ENCODE results near the gene ANKRD6. TPM values are rescaled to one million over a fixed set of nuclear protein-coding genes. Genes with fewer than 3 reads are reported as not detected.

Gene ANKRD6
- polyA plus RNA-seq (2011; rRNA removed) (0.61 and 1.1 TPM in 2 replicates), polyA minus RNA-seq (2011; rRNA and poly(A)+ RNA removed) (0.82 and 1.3 TPM in 2 replicates)

DNA sequence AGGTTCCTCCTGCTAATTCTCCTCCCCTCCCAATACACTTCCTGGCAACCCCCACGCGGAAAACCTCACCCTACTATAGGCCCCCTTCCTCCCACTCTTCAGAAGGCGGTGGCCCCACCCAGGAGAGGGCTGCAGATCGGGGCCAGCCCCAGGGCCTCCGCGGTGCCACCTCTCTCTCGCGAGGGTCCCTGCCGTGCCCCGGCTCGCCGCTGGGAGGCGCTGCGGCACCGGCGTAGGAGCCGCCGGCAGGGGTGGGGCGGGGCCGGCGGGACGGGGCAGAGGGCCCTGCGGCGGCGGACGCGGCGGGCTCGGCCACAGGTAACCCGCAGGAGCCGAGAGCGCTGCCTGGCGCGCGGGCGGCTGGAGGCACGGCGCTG lies at the start of gene ANKRD6:
ANKRD6 (plus strand) TSS at position 278 of the 377 bp plus-strand sequence. CDS start 133,825 bp downstream, outside the sequence.
- peaks cover 6% of the 10 kb centered on the region for H3K27me3 ChIP-seq (ENCODE audit: control insufficient read depth, insufficient read depth, low read length)
- H3K4me3 ChIP-seq (ENCODE audit: low read depth, low read length): peak within 1 kb of the TSS; percentile 48
- no peak for DNase-seq (ENCODE audit: low read depth)
- CTCF ChIA-PET: interaction anchor here (0.6 to 1.7 kb wide), 13 partner anchors 9 to 306 kb away, joined by 3 to 10 read pairs (median 3); no protein-coding TSS in a partner anchor
- H3K36me3 ChIP-seq (ENCODE audit: control insufficient read depth, insufficient read depth, low read length): no peaks in the 10 kb centered on the region
- TF ChIP-seq, protein P1, sequence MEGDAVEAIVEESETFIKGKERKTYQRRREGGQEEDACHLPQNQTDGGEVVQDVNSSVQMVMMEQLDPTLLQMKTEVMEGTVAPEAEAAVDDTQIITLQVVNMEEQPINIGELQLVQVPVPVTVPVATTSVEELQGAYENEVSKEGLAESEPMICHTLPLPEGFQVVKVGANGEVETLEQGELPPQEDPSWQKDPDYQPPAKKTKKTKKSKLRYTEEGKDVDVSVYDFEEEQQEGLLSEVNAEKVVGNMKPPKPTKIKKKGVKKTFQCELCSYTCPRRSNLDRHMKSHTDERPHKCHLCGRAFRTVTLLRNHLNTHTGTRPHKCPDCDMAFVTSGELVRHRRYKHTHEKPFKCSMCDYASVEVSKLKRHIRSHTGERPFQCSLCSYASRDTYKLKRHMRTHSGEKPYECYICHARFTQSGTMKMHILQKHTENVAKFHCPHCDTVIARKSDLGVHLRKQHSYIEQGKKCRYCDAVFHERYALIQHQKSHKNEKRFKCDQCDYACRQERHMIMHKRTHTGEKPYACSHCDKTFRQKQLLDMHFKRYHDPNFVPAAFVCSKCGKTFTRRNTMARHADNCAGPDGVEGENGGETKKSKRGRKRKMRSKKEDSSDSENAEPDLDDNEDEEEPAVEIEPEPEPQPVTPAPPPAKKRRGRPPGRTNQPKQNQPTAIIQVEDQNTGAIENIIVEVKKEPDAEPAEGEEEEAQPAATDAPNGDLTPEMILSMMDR (IDR thresholded peaks at IDR 0.05; ENCODE audit: insufficient read depth, low read depth, low read length): peak; percentile 64
- POLR2A ChIA-PET: no interaction called here

DNA sequence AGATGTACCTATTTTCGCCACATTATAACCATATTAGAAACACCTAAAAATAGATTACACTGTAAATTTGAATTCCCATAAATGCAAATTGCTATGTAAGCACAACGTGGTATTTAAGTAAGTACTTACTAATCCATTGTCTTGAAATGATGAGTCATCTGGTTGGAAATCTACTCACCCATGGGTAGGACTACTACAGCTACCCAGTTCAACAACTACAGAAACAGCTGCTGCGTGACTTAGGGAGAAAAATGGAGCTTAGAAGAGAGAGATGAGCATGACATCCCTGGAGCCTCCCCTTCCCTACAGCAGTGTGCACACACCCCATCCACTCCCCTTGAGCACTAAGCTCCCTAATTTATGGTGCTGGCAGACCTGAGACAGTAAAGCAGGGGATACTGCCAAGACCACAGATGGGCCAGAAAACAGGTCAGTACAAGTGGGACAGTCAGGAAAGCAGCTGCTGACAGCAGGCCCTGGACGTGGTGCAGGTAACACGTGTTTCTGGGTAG lies 47.7 kb upstream of the ANKRD6 start:
- CTCF ChIA-PET: interaction anchor here (0.9 to 1.8 kb wide), 2 partner anchors 9 to 47 kb away, joined by 4 to 5 read pairs; partner anchors contain the start of gene ANKRD6
- TF ChIP-seq, protein P1 (IDR thresholded peaks at IDR 0.05; ENCODE audit: insufficient read depth, low read depth, low read length): no peak
- Histone ChIP-seq H3K36me3 (ENCODE audit: control insufficient read depth, insufficient read depth, low read length) (no peaks in the 10 kb centered on the region), H3K4me3 (ENCODE audit: low read depth, low read length) (no peak overlapping the region), H3K27me3 (ENCODE audit: control insufficient read depth, insufficient read depth, low read length) (peaks cover 2% of the 10 kb centered on the region; the same call in 1 of the 2 replicates)
- DNase-seq (ENCODE audit: low read depth): no peak
- POLR2A ChIA-PET: no interaction called here

DNA sequence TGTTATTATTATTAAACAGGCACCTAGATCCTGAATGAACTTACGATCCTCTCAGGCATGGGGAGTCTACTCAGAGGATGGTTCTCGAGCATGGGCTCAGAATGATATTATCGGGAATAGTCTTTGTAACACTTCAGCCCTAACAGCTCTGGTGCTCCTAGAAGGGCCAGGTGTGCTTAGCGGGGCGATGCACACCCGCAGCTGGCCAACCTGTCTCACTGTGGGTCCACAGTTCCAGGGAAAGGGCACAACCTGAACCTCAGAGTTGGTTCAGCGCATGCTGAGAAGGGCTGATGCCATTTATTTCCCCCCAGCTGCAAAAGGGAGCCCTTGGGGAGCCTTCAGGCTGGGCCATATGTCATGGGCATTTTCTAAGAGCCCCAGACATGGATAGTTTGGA lies 47.1 kb upstream of the ANKRD6 start:
- TF ChIP-seq, protein P1 (IDR thresholded peaks at IDR 0.05; ENCODE audit: insufficient read depth, low read depth, low read length): no peak
- POLR2A ChIA-PET: no interaction called here
- DNase-seq (ENCODE audit: low read depth): no peak
- CTCF ChIA-PET: interaction anchor here (1.8 kb wide), 1 partner anchor 9 kb away, joined by 5 read pairs; no protein-coding TSS in a partner anchor
- H3K36me3 ChIP-seq (ENCODE audit: control insufficient read depth, insufficient read depth, low read length): no peaks in the 10 kb centered on the region
- H3K27me3 ChIP-seq (ENCODE audit: control insufficient read depth, insufficient read depth, low read length): peaks cover 2% of the 10 kb centered on the region; the same call in 1 of the 2 replicates
- no peak overlapping the region for H3K4me3 ChIP-seq (ENCODE audit: low read depth, low read length)

- no peak for DNase-seq (ENCODE audit: low read depth)
- POLR2A ChIA-PET: no interaction called here
- Histone ChIP-seq H3K27me3 (ENCODE audit: control insufficient read depth, insufficient read depth, low read length) (peaks cover 2% of the 10 kb centered on the region; the same call in 1 of the 2 replicates), H3K4me3 (ENCODE audit: low read depth, low read length) (no peak overlapping the region), H3K36me3 (ENCODE audit: control insufficient read depth, insufficient read depth, low read length) (no peaks in the 10 kb centered on the region)
- CTCF ChIA-PET: interaction anchor here (3.0 kb wide), 1 partner anchor 15 kb away, joined by 9 read pairs; no protein-coding TSS in a partner anchor
- TF ChIP-seq, protein P1 (IDR thresholded peaks at IDR 0.05; ENCODE audit: insufficient read depth, low read depth, low read length): no peak
These were observed 45.9 kb upstream of the ANKRD6 start for GRCh38 chr6:89386917-89387491.

- ChIA-PET POLR2A (interaction anchor here (0.6 kb wide), 1 partner anchor 247 kb away, joined by 4 read pairs; no protein-coding TSS in a partner anchor), CTCF (interaction anchor here (3.0 kb wide), 1 partner anchor 16 kb away, joined by 9 read pairs; no protein-coding TSS in a partner anchor)
- TF ChIP-seq, protein P1 (IDR thresholded peaks at IDR 0.05; ENCODE audit: insufficient read depth, low read depth, low read length): no peak
- no peak for DNase-seq (ENCODE audit: low read depth)
- no peak overlapping the region for H3K4me3 ChIP-seq (ENCODE audit: low read depth, low read length)
- H3K36me3 ChIP-seq (ENCODE audit: control insufficient read depth, insufficient read depth, low read length): no peaks in the 10 kb centered on the region
- peaks cover 2% of the 10 kb centered on the region; the same call in 1 of the 2 replicates for H3K27me3 ChIP-seq (ENCODE audit: control insufficient read depth, insufficient read depth, low read length)
These were observed 45.3 kb upstream of the ANKRD6 start for GRCh38 chr6:89387516-89388201.

Data from BJ (cell line).